ENCODE measurements around the gene BRD2.
A peak's percentile ranks its signal among the peaks of the same experiment; 100 is the strongest.
"Not testable (repeated sequence)": the region's sequence is repeated elsewhere in the genome, so short reads cannot be mapped to it uniquely, and the experiment has no call there.

BRD2 gene

GRCh38 chr6:32968093-32968866, at the start of gene BRD2:
Gene BRD2, plus strand, starts transcription at chr6:32968594. Its CDS starts 4,305 bp downstream, at chr6:32972899.
- DNase-seq (ENCODE audit: low read depth): peak; percentile 96

- no peak for DNase-seq (ENCODE audit: low read depth)
Observed at GRCh38 chr6:32920715-32921114, 47.7 kb upstream of the BRD2 start.

GRCh38 chr6:32922083-32922482, 46.3 kb upstream of the BRD2 start:
- no peak for DNase-seq (ENCODE audit: low read depth)

- DNase-seq (ENCODE audit: low read depth): no peak
Observed at GRCh38 chr6:32931211-32931610, 37.2 kb upstream of the BRD2 start.

- DNase-seq (ENCODE audit: low read depth): peak; percentile 19
Observed at GRCh38 chr6:32932132-32932868, 36.1 kb upstream of the BRD2 start.

GRCh38 chr6:32933661-32934085, 34.7 kb upstream of the BRD2 start:
- DNase-seq (ENCODE audit: low read depth): peak; percentile 82

GRCh38 chr6:32935551-32936238, 32.7 kb upstream of the BRD2 start:
- DNase-seq (ENCODE audit: low read depth): no peak

GRCh38 chr6:32936239-32937152, 31.9 kb upstream of the BRD2 start:
- DNase-seq (ENCODE audit: low read depth): no peak

GRCh38 chr6:32937230-32937633, 31.2 kb upstream of the BRD2 start:
- DNase-seq (ENCODE audit: low read depth): no peak

GRCh38 chr6:32938494-32938893, 29.9 kb upstream of the BRD2 start:
- DNase-seq (ENCODE audit: low read depth): no peak

- peak; percentile 81 for DNase-seq (ENCODE audit: low read depth)
Observed at GRCh38 chr6:32940656-32941213, 27.7 kb upstream of the BRD2 start, which contains the start of gene HLA-DMB. Gene HLA-DMB, minus strand, starts transcription at chr6:32941028. Its CDS starts 221 bp downstream, at chr6:32940807.

- no peak for DNase-seq (ENCODE audit: low read depth)
Observed at GRCh38 chr6:32941214-32941768, 27.1 kb upstream of the BRD2 start.

GRCh38 chr6:32942555-32943123, 25.8 kb upstream of the BRD2 start:
- not testable (repeated sequence) for DNase-seq (ENCODE audit: low read depth)

- no peak for DNase-seq (ENCODE audit: low read depth)
Observed at GRCh38 chr6:32943864-32944649, 24.3 kb upstream of the BRD2 start.

GRCh38 chr6:32945108-32945760, 23.2 kb upstream of the BRD2 start:
- DNase-seq (ENCODE audit: low read depth): no peak

- DNase-seq (ENCODE audit: low read depth): no peak
Observed at GRCh38 chr6:32945953-32946352, 22.4 kb upstream of the BRD2 start.

- no peak for DNase-seq (ENCODE audit: low read depth)
Observed at GRCh38 chr6:32946893-32947292, 21.5 kb upstream of the BRD2 start.

- peak; percentile 68 for DNase-seq (ENCODE audit: low read depth)
Observed at GRCh38 chr6:32947552-32948465, 20.6 kb upstream of the BRD2 start.
